GM18858 (cell line): ENCODE measurements around the gene SMC5.
"Not testable (repeated sequence)": the region's sequence is repeated elsewhere in the genome, so short reads cannot be mapped to it uniquely, and the experiment has no call there.

Experiments
- ATAC-seq: cut with Tn5 transposase; IDR thresholded peaks from one replicate; pipeline ENCODE4 v1.9.1; 2021; ENCODE audit not compliant: unreplicated experiment

The SMC5 gene

GRCh38 chr9:70258692-70259511, at the start of gene SMC5:
SMC5 (plus strand) TSS chr9:70258978; CDS start chr9:70259079, 101 bp downstream.
- ATAC-seq, result peak; percentile 71

- no peak for ATAC-seq
Measured at GRCh38 chr9:70217029-70217428, 41.7 kb upstream of the SMC5 start.

- ATAC-seq, result no peak
Measured at GRCh38 chr9:70218767-70219166, 40.0 kb upstream of the SMC5 start.

- no peak for ATAC-seq
Measured at GRCh38 chr9:70220216-70220615, 38.6 kb upstream of the SMC5 start.

- ATAC-seq, result no peak
Measured at GRCh38 chr9:70222354-70222753, 36.4 kb upstream of the SMC5 start.

- no peak for ATAC-seq
Measured at GRCh38 chr9:70228118-70228517, 30.7 kb upstream of the SMC5 start.

- ATAC-seq, result no peak
Measured at GRCh38 chr9:70228611-70229010, 30.2 kb upstream of the SMC5 start.

GRCh38 chr9:70229026-70229425, 29.8 kb upstream of the SMC5 start:
- no peak for ATAC-seq

- ATAC-seq, result no peak
Measured at GRCh38 chr9:70229579-70229978, 29.2 kb upstream of the SMC5 start.

- no peak for ATAC-seq
Measured at GRCh38 chr9:70232476-70232875, 26.3 kb upstream of the SMC5 start.

- not testable (repeated sequence) for ATAC-seq
Measured at GRCh38 chr9:70234208-70234607, 24.6 kb upstream of the SMC5 start.

GRCh38 chr9:70245952-70246351, 12.8 kb upstream of the SMC5 start:
- not testable (repeated sequence) for ATAC-seq

GRCh38 chr9:70250221-70250620, 8.6 kb upstream of the SMC5 start:
- no peak for ATAC-seq

GRCh38 chr9:70255486-70255885, 3.3 kb upstream of the SMC5 start:
- no peak for ATAC-seq

GRCh38 chr9:70256123-70256551, 2.6 kb upstream of the SMC5 start:
- no peak for ATAC-seq

- no peak for ATAC-seq
Measured at GRCh38 chr9:70257502-70257901, 1.3 kb upstream of the SMC5 start.

- ATAC-seq, result peak; percentile 34
Measured at GRCh38 chr9:70257991-70258691, 637 bp upstream of the SMC5 start.

- ATAC-seq, result no peak
Measured at GRCh38 chr9:70259512-70259802, 679 bp downstream of the SMC5 start.

GRCh38 chr9:70260007-70260443, 1.2 kb downstream of the SMC5 start:
- ATAC-seq, result no peak

GRCh38 chr9:70260606-70261005, 1.8 kb downstream of the SMC5 start:
- peak; percentile 23 for ATAC-seq

GRCh38 chr9:70261131-70261870, 2.5 kb downstream of the SMC5 start:
- no peak for ATAC-seq

GRCh38 chr9:70262366-70262765, 3.6 kb downstream of the SMC5 start:
- ATAC-seq, result no peak
